Upper lobe of left lung (tissue), 6 donors: Measurements from ENCODE around the gene PRAC1. TPM values are rescaled to one million over a fixed set of nuclear protein-coding genes. Genes with fewer than 3 reads are reported as not detected.

Experiments
- ATAC-seq, 2 donors: fragments of 200-7000 bp; cut with Tn5 transposase; one replicate each; pipeline ENCODE4 v1.9.1; 2022; ENCODE audit warnings: mild to moderate bottlenecking in 2 of 2, moderate library complexity in 2 of 2; ENCODE audit not compliant: low FRiP score in 2 of 2
- DNase-seq, 2 donors: peaks; one replicate each; pipeline ENCODE4 v3.0.0-alpha.2; 2019 to 2020
- H3K27ac ChIP-seq, 4 donors: fragments of 200-600 bp; sonication (generic); one replicate each; pipeline ENCODE4 v1.5.1; 2016 to 2019
- H3K27me3 ChIP-seq, 4 donors: fragments of 200-600 bp; sonication (generic); one replicate each; pipeline ENCODE4 v1.5.1; 2017 to 2019
- H3K36me3 ChIP-seq, 4 donors: fragments of 200-600 bp; sonication (generic); one replicate each; pipeline ENCODE4 v1.5.1; 2016 to 2019
- H3K4me1 ChIP-seq, 4 donors: fragments of 200-600 bp; sonication (generic); one replicate each; pipeline ENCODE4 v1.5.1; 2018 to 2019
- H3K4me3 ChIP-seq, 4 donors: fragments of 200-600 bp; sonication (generic); one replicate each; pipeline ENCODE4 v1.5.1; 2017 to 2019; ENCODE audit warnings: mild to moderate bottlenecking in 2 of 4, moderate library complexity in 1 of 4
- H3K9me3 ChIP-seq, 4 donors: fragments of 200-600 bp; sonication (generic); one replicate each; pipeline ENCODE4 v1.5.1; 2018 to 2019
- CTCF ChIP-seq, 6 experiments: fragments of 450-650 bp in 4 of 6; fragments of 200-600 bp in 2 of 6; sonication (generic) in 2 of 6; IDR thresholded peaks; one replicate each; pipeline ENCODE4 v1.5.1; 2016 to 2019; ENCODE audit warnings: antibody characterized with exemption in 6 of 6
- EP300 ChIP-seq, 4 donors: sonication (generic); formaldehyde crosslinking; IDR thresholded peaks; one replicate each; pipeline ENCODE4 v1.5.1; 2017; ENCODE audit warnings: antibody characterized with exemption in 4 of 4, control low read depth in 2 of 4
- POLR2A ChIP-seq, 4 donors: fragments of 450-650 bp; IDR thresholded peaks; one replicate each; pipeline ENCODE4 v1.5.1; 2016 to 2017; ENCODE audit warnings: antibody characterized with exemption in 4 of 4, mild to moderate bottlenecking in 2 of 4
- POLR2AphosphoS5 ChIP-seq, 2 donors: sonication (generic); formaldehyde crosslinking; IDR thresholded peaks; one replicate each; pipeline ENCODE4 v1.5.1; 2017; ENCODE audit warnings: antibody characterized with exemption in 2 of 2
- WGBS, 2 donors: methylation state at CpG; one replicate each; pipeline ENCODE4 v1.1.5; 2017 to 2018; 5-methylcytosine and 5-hydroxymethylcytosine counted together
- total RNA-seq, 6 donors: library from RNA; depleted of rRNA in 4 of 6; stranded (reverse); fragments of >200 nt in 4 of 6; gene quantifications; one replicate each; pipeline versions ENCODE4 v1.1.0 to v1.2.1, GENCODE V29; 2016 to 2021
- donor health status: DM: no; HTN: no; CAD: no; lungs with moderate emphysema.
- donor health status: DM: no; HTN: yes; CAD: no; lungs with severe emphysema.

The PRAC1 gene
- total RNA-seq, 6 donors from 2014 or later: not detected

GRCh38 chr17:48715496-48716399 lies 6.6 kb downstream of the PRAC1 start:
- Histone ChIP-seq H3K4me3 (no peak overlapping the region), H3K9me3 (no peaks in the 10 kb centered on the region), H3K36me3 (no peaks in the 10 kb centered on the region), H3K27ac (no peak overlapping the region), H3K4me1 (peaks cover 6 to 12% (median 9%) of the 10 kb centered on the region in 4 donors), H3K27me3 (peaks cover 0 to 50% (median 25%) of the 10 kb centered on the region in 4 donors)
- no peak for ATAC-seq
- TF ChIP-seq CTCF (IDR thresholded peaks at IDR 0.05) (no peak), POLR2AphosphoS5 (IDR thresholded peaks at IDR 0.05) (no peak), POLR2A (IDR thresholded peaks at IDR 0.05) (no peak)
- 46 to 49% methylated on average over 5 of the region's 5 CpGs for WGBS, 2 donors
- DNase-seq: no peak

GRCh38 chr17:48711128-48711527 lies 11.2 kb downstream of the PRAC1 start:
- 59 to 70% methylated on average over 4 of the region's 4 CpGs for WGBS, 2 donors
- Histone ChIP-seq H3K4me1 (no peaks in the 10 kb centered on the region), H3K27ac (no peak overlapping the region), H3K27me3 (peaks cover 0 to 10% (median 0%) of the 10 kb centered on the region in 4 donors), H3K9me3 (no peaks in the 10 kb centered on the region), H3K36me3 (no peaks in the 10 kb centered on the region), H3K4me3 (no peak overlapping the region)
- no peak for DNase-seq
- no peak for TF ChIP-seq POLR2AphosphoS5 (IDR thresholded peaks at IDR 0.05)
- no peak for TF ChIP-seq POLR2A (IDR thresholded peaks at IDR 0.05)
- TF ChIP-seq CTCF (IDR thresholded peaks at IDR 0.05): no peak
- no peak for TF ChIP-seq EP300 (IDR thresholded peaks at IDR 0.05)
- ATAC-seq: no peak

GRCh38 chr17:48704361-48705248 lies 17.7 kb downstream of the PRAC1 start:
- no peak for TF ChIP-seq POLR2AphosphoS5 (IDR thresholded peaks at IDR 0.05)
- no peak for TF ChIP-seq EP300 (IDR thresholded peaks at IDR 0.05)
- no peak for TF ChIP-seq POLR2A (IDR thresholded peaks at IDR 0.05)
- TF ChIP-seq CTCF (IDR thresholded peaks at IDR 0.05): no peak
- Histone ChIP-seq H3K27ac (no peak overlapping the region), H3K36me3 (no peaks in the 10 kb centered on the region), H3K4me1 (no peaks in the 10 kb centered on the region), H3K9me3 (no peaks in the 10 kb centered on the region), H3K27me3 (peaks cover 0 to 3% (median 0%) of the 10 kb centered on the region in 4 donors), H3K4me3 (no peak overlapping the region)
- WGBS, 2 donors: 74 to 76% methylated on average over 11 of the region's 11 CpGs
- DNase-seq: no peak
- no peak for ATAC-seq

GRCh38 chr17:48701864-48702532 lies 20.3 kb downstream of the PRAC1 start:
- Histone ChIP-seq H3K4me1 (no peaks in the 10 kb centered on the region), H3K27ac (no peak overlapping the region), H3K27me3 (peaks cover 0 to 3% (median 0%) of the 10 kb centered on the region in 4 donors), H3K9me3 (no peaks in the 10 kb centered on the region), H3K4me3 (no peak overlapping the region), H3K36me3 (no peaks in the 10 kb centered on the region)
- no peak for DNase-seq
- TF ChIP-seq POLR2A (IDR thresholded peaks at IDR 0.05) (no peak), POLR2AphosphoS5 (IDR thresholded peaks at IDR 0.05) (no peak), CTCF (IDR thresholded peaks at IDR 0.05) (no peak), EP300 (IDR thresholded peaks at IDR 0.05) (no peak)
- WGBS, 2 donors: 88 to 92% methylated on average over 10 of the region's 10 CpGs
- ATAC-seq: no peak
